ENCODE results near the gene PEPD.

The PEPD gene

GRCh38 chr19:33441277-33441699 lies 80.3 kb downstream of the PEPD start:
- DNase-seq (ENCODE audit: low spot score), result no peak
- no peak for TF ChIP-seq CTCF (IDR thresholded peaks at IDR 0.05; ENCODE audit: extremely low read depth, missing control alignments)

- DNase-seq (ENCODE audit: low spot score), result no peak
- no peak for TF ChIP-seq CTCF (IDR thresholded peaks at IDR 0.05; ENCODE audit: extremely low read depth, missing control alignments)
Measured at GRCh38 chr19:33440682-33441081, 80.9 kb downstream of the PEPD start.

- no peak for DNase-seq (ENCODE audit: low spot score)
- no peak for TF ChIP-seq CTCF (IDR thresholded peaks at IDR 0.05; ENCODE audit: extremely low read depth, missing control alignments)
Measured at GRCh38 chr19:33440241-33440640, 81.3 kb downstream of the PEPD start.

GRCh38 chr19:33438987-33439781 lies 82.4 kb downstream of the PEPD start:
- DNase-seq (ENCODE audit: low spot score), result no peak
- TF ChIP-seq CTCF (IDR thresholded peaks at IDR 0.05; ENCODE audit: extremely low read depth, missing control alignments), result no peak

- no peak for TF ChIP-seq CTCF (IDR thresholded peaks at IDR 0.05; ENCODE audit: extremely low read depth, missing control alignments)
- no peak for DNase-seq (ENCODE audit: low spot score)
Measured at GRCh38 chr19:33437821-33438671, 83.5 kb downstream of the PEPD start.

GRCh38 chr19:33437393-33437820 lies 84.2 kb downstream of the PEPD start:
- DNase-seq (ENCODE audit: low spot score), result no peak
- no peak for TF ChIP-seq CTCF (IDR thresholded peaks at IDR 0.05; ENCODE audit: extremely low read depth, missing control alignments)
